NCI-H748 treated with DMSO at 0.1 percent for 48 hours (cell line): ENCODE data around the gene ADGRG3.

Source experiments
- DNase-seq: peaks from one replicate; lab custom pipeline; 2025; lab: John Stamatoyannopoulos, UW

ADGRG3 gene

GRCh38 chr16:57646388-57647039 lies 21.6 kb upstream of the ADGRG3 start:
- no peak for DNase-seq

DNA sequence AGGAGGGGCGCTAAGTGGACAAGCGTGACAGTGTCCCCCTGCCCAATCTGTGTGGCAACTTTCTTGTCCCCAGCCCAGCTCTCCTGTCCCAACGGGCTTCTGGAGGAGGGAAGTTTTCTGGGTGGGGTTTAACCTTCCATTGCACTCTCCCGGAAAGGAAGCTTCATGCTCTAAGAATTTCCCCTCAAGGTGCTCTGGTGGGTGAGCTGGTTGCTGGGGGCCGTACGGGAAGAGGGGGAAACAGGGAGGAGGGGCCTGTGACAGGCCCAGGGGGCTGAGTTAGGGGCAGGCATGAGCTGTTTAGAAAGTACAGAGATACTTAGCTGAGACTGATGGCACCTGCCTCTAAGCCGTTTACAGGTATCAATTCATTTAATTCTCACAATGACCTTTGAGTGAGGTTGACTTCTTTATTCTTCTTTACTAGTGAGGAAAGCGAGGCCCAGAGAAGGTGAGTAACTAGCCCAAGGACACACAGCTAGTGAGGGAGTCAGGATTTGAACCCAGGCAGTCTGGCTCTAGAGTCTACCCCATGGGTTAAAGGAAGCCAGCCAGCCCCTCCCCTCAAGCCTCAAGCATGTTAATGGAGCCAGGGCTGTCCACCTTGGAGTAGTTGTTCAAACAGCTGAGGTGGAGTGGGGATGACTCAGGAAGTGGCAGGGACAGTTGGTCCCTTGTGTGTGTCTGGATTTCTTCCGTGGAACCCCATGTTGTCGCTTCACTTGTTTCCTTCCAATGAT lies 20.8 kb upstream of the ADGRG3 start:
- DNase-seq = no peak

- no peak for DNase-seq
These were observed 20.0 kb upstream of the ADGRG3 start for GRCh38 chr16:57648125-57648524.

GRCh38 chr16:57648581-57649442 lies 19.3 kb upstream of the ADGRG3 start:
- peak; percentile 35 for DNase-seq

DNA sequence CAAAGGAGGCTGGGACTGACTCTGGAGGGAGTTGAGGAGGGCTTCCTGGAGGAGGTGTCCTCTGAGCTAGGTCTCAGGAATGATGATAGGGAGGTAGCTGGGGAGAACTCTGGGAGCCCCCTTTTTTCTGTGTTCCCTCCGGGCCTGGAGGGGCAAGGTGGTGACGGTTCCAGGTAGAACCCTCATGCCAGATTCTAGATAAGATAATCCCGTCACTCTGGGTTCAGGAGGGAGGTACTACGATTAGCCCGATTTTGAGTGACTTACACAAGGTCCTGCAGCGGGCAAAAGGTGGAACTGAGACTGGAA lies 18.7 kb upstream of the ADGRG3 start:
- no peak for DNase-seq

- DNase-seq = no peak
These were observed 18.3 kb upstream of the ADGRG3 start for GRCh38 chr16:57649846-57650245.

DNA sequence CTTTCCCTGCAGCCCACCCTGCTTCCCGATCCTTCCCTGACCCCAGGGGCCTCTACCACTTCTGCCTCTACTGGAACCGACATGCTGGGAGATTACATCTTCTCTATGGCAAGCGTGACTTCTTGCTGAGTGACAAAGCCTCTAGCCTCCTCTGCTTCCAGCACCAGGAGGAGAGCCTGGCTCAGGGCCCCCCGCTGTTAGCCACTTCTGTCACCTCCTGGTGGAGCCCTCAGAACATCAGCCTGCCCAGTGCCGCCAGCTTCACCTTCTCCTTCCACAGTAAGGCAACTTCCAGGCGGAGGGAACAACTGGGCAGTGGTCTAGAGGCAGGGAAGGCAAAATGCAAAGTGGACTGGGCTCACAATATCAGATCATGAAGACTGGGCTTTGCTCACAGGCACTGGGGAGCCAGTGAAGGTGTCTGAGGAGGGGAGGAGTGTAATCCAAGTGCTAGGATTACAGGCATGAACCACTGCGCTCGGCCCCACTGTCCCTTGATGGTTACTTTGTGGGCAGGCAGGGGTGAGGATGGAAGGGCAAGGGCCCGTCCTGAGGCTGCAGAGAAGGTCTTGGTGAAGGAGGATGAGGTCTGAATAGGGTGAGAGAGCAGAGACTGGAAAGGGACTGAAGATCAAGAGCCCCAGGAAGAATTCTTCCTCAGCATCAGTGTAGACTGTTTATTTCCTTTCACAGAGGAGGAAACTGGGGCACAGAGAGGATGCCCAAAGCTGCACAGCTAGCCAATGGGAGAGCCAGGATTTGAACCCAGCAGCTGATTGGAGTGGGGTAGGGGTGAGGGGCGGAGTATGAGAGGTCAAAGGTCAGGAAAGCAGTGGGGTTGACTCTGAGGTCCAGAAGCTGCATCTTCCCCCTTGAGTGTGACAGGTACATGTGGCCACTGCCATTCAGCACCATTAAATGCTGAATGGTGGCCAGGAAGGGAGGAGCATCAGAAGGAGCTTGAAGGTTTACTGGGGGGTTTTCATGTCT lies 16.5 kb upstream of the ADGRG3 start:
- DNase-seq = no peak

DNA sequence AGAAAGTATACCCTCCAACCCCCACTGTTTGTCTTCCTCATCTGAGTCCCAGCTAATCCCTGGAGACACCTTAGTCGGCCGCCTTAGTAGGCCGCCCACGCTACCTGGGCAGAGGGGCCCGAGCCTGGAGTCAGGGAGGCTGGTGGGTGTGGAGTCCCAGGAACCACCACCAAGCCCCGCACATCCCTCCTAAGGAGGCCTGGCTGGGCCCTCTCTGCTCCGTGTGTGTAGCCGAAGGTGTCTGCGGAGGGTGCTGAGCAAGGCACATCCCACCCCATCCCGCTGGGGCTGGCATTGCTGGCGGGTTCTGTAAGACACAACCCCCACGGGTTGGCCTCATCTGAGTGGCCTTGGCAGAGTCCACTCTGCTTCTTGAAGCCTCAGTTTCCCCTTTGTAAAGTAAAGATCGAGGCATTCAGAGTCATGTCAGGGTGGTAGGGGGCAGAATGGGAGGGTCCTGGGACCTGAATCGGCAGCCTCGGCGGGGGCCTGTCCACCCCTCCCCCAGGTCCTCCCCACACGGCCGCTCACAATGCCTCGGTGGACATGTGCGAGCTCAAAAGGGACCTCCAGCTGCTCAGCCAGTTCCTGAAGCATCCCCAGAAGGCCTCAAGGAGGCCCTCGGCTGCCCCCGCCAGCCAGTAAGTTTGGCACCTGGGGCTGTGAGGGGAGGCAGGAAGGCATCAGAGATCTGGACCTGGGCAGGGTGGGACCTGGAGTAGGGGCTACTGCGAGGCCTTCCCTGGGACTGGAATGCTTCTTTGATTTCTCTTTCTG lies 15.2 kb upstream of the ADGRG3 start:
- DNase-seq = no peak

DNA sequence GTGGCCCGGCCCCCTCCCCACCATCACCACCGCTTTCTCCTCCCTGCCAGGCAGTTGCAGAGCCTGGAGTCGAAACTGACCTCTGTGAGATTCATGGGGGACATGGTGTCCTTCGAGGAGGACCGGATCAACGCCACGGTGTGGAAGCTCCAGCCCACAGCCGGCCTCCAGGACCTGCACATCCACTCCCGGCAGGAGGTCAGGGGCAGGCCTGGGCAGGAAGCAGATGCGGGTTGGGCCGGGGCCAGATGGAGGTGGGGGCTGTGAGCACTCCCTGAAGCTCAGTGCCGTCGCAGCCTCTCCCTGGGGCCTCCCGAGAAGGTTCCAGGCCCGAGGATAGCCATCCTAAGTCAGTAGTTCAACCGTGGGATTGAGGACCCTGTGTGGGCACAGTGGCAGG lies 14.2 kb upstream of the ADGRG3 start:
- DNase-seq = no peak

DNA sequence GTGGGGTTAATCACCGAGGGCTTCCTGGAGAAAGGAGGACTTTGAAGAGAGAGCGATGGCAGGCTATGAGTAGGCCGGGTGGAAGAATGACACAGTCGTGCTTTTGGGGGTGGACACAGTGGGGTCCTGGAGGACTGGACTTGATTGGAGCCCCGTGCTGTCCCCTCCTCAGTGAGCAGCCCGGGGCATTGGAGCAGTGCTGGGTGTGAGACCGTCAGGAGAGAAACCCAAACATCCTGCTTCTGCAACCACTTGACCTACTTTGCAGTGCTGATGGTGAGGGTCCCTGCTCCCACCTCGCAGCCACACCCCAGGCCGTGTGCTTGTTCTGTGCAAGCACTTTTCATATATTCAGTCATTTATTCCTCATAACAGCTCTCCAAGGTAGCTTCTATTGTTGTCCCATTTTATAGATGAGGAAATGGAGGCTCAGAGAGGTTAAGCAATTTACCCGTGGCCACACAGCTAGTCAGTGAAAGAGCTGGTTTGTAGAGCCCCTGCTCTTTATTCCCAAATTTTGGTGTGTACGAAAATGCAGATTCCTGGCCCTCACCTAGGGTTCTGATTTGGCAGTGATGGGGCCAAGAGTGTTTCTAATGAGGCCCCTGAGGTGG lies 11.7 kb upstream of the ADGRG3 start:
- DNase-seq = no peak

GRCh38 chr16:57657228-57657627 lies 10.9 kb upstream of the ADGRG3 start:
- no peak for DNase-seq

- DNase-seq = no peak
These were observed 9.8 kb upstream of the ADGRG3 start for GRCh38 chr16:57658130-57658877.

GRCh38 chr16:57658878-57659674 lies 9.0 kb upstream of the ADGRG3 start:
- DNase-seq = no peak

DNA sequence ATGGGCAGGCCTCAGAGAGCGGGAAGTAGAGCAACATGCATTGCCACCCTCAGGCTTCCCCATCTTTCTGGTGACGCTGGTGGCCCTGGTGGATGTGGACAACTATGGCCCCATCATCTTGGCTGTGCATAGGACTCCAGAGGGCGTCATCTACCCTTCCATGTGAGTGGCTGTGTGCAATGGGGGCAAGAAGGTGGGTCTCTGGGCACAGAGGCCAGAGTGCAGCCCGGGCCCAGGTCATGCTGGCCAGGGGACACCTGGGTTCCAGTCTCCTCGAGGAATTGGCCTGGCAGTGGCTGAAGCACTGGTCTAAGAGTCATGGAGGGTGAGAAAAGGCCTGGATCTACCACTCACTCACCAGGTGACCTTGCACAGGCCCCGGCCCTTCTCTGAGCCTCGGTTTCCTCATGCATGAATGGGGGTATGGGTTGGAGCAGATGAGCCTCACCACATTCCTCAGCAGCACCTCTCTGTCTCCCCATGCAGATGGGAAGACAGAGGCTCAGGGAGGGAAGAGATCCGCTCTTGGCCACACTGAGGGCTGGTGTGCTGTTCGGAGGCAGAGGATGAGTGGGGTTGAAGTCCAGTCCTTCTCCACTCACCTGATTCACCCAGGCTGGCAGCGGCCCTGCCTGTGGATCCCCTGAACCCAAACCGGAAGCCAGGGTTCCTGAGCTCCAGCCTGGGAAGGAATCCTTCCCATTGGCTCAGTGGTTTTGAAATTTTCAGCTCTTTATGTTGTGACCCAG lies 7.2 kb upstream of the ADGRG3 start:
- DNase-seq = no peak

DNA sequence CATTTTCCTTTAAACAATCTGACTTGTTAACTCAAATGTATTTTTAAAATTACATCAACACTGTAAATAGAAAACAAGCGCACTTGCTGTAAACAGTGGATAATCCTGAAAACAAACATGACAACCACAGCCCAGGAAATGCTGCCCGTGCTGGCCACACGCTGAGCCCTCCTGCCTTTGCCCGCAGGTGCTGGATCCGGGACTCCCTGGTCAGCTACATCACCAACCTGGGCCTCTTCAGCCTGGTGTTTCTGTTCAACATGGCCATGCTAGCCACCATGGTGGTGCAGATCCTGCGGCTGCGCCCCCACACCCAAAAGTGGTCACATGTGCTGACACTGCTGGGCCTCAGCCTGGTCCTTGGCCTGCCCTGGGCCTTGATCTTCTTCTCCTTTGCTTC lies 6.6 kb upstream of the ADGRG3 start:
- DNase-seq = no peak

DNA sequence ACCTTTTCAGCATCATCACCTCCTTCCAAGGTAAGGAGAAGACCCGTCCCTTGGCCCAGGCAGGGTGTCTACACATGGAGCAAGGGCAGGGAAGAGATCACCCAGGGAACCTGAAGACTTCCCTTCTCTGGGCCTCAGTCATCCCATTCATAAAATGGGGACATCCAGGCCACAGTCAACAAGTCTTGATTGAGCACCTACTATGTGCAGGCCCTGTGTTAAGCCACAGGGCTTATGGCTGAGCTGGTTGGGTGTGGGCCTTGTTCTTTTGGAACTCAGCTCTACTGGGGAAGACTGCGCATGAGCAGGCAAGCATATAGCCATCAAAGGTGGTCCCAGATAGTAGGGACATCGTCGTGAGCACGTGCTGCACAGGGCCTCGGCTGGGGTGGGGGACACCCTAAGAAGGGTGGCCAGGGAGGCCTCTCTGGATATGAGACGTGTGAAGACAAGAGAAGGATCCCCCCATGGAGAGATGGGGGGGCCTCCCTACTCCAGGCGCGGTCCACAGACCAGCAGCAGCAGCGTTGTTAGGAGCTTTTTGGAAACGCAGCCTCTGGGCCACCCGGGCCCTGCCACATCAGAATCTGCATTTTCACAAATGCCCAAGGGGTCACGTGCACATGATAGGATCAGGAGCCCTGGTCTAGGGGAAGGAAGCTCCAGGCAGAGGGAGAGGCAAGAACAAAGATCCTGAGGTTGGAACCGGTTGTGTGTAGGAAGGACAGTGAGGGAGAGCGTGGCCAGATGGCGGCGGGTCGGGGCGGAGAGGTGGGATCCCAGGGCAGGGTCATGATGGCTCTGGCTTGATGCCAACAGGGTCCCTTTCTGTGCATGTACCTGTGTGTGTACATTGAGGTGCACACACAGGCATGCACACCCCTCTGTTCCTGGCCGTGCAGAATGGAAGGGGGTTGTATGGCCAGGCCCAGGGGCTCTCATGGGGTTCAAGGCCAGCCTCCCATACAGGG lies 5.9 kb upstream of the ADGRG3 start:
- no peak for DNase-seq

DNA sequence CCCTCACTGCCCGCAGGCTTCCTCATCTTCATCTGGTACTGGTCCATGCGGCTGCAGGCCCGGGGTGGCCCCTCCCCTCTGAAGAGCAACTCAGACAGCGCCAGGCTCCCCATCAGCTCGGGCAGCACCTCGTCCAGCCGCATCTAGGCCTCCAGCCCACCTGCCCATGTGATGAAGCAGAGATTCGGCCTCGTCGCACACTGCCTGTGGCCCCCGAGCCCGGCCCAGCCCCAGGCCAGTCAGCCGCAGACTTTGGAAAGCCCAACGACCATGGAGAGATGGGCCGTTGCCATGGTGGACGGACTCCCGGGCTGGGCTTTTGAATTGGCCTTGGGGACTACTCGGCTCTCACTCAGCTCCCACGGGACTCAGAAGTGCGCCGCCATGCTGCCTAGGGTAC lies 4.7 kb upstream of the ADGRG3 start:
- DNase-seq = no peak
